ENCODE results near the gene PSMB5. TPM values are rescaled to one million over a fixed set of nuclear protein-coding genes. Genes with fewer than 3 reads are reported as not detected.

Gene PSMB5
- total and polyA plus RNA-seq, 9 of the 15 experiments (the other 6 are each of a cell fraction or from before 2014, with no cell fraction given), result 198 to 1,870 (median 269) TPM

- TF ChIP-seq FOSL1 (tag; conservative IDR thresholded peaks at IDR 0.05), result peak; percentile 80
- TF ChIP-seq E2F8 (IDR thresholded peaks at IDR 0.05; ENCODE audit: low read depth, partially characterized antibody), result no peak
- TF ChIP-seq ATF3 (IDR thresholded peaks at IDR 0.05), result peak; percentile 57
- TF ChIP-seq ATF3 (CRISPR knock-in tag; conservative IDR thresholded peaks at IDR 0.05), result no peak
- no peak for TF ChIP-seq ZKSCAN1 (IDR thresholded peaks at IDR 0.05; ENCODE audit: low read depth, low read length)
- TF ChIP-seq MLLT1 (IDR thresholded peaks at IDR 0.05), result no peak
- no peak for TF ChIP-seq HOMEZ (CRISPR knock-in tag; IDR thresholded peaks at IDR 0.05)
- peak; percentile 34; the same call in 1 of the 2 replicates for TF ChIP-seq VEZF1 (CRISPR knock-in tag; IDR thresholded peaks at IDR 0.05)
- no peak for TF ChIP-seq FOXO4 (CRISPR knock-in tag; IDR thresholded peaks at IDR 0.05)
- TF ChIP-seq SNRNP70 (optimal IDR thresholded peaks at IDR 0.05; ENCODE audit: low read depth, low read length), result no peak
- TF ChIP-seq KLF6 (CRISPR knock-in tag; IDR thresholded peaks at IDR 0.05; ENCODE audit: borderline replicate concordance), result no peak
- TF ChIP-seq GTF2A2 (tag; IDR thresholded peaks at IDR 0.05), result no peak
- no peak for TF ChIP-seq SFPQ (IDR thresholded peaks at IDR 0.05; ENCODE audit: low read depth, low read length)
- no peak for TF ChIP-seq ETV6 (IDR thresholded peaks at IDR 0.05; ENCODE audit: borderline replicate concordance in 1 of 2, low read depth in 2 of 2, low read length in 1 of 2)
- no peak for TF ChIP-seq ETV6 (CRISPR knock-in tag; IDR thresholded peaks at IDR 0.05; ENCODE audit: borderline replicate concordance)
Measured at GRCh38 chr14:23062002-23062401, 27.3 kb upstream of the PSMB5 start (continued).
